OCI-LY1 (cell line): Measurements from ENCODE around the gene SSH2.

ENCODE experiments used
- H2AFZ ChIP-seq: fragments of 200-600 bp; sonication (generic), shearing (Covaris generic); 2 replicates; pipeline ENCODE4 v1.6.0; 2014; ENCODE audit warnings: antibody characterized with exemption, mild to moderate bottlenecking, low read length
- H3F3A ChIP-seq: fragments of 200-600 bp; sonication (generic), shearing (Covaris generic); 2 replicates; pipeline ENCODE4 v1.6.0; 2014; ENCODE audit warnings: mild to moderate bottlenecking, antibody characterized with exemption, low read length, moderate library complexity; ENCODE audit not compliant: insufficient read depth
- H3K27ac ChIP-seq: fragments of 200-600 bp; sonication (generic); 2 replicates; pipeline ENCODE4 v1.5.1; 2014; ENCODE audit warnings: low read length, mixed run types, mild to moderate bottlenecking, low read depth; ENCODE audit not compliant: poor library complexity, severe bottlenecking
- H3K27me3 ChIP-seq: fragments of 200-600 bp; sonication (generic); 2 replicates; pipeline ENCODE4 v1.6.0; 2014; ENCODE audit warnings: antibody characterized with exemption, mild to moderate bottlenecking, low read length, moderate library complexity; ENCODE audit not compliant: insufficient read depth
- H3K36me3 ChIP-seq: fragments of 200-600 bp; sonication (generic); 2 replicates; pipeline ENCODE4 v1.6.1; 2014; ENCODE audit warnings: mild to moderate bottlenecking, antibody characterized with exemption, low read length, moderate library complexity, mixed read lengths; ENCODE audit not compliant: insufficient read depth
- H3K4me1 ChIP-seq: fragments of 200-600 bp; sonication (generic); 2 replicates; pipeline ENCODE4 v1.5.1; 2014; ENCODE audit warnings: mild to moderate bottlenecking, low read length, moderate library complexity; ENCODE audit not compliant: insufficient read depth, severe bottlenecking
- H3K4me2 ChIP-seq: fragments of 200-600 bp; sonication (generic), shearing (Covaris generic); 2 replicates; pipeline ENCODE4 v1.6.1; 2014; ENCODE audit warnings: low read length
- H3K4me3 ChIP-seq: fragments of 200-600 bp; sonication (generic); 2 replicates; pipeline ENCODE4 v1.5.1; 2014; ENCODE audit warnings: low read length, low read depth, mild to moderate bottlenecking, mixed read lengths; ENCODE audit not compliant: poor library complexity, severe bottlenecking
- H3K79me2 ChIP-seq: fragments of 200-600 bp; shearing (Covaris generic); 2 replicates; pipeline ENCODE4 v1.6.1; 2016; ENCODE audit warnings: mixed run types, low read length, mixed read lengths; ENCODE audit not compliant: insufficient read depth
- H3K9ac ChIP-seq: fragments of 200-600 bp; sonication (generic), shearing (Covaris generic); 2 replicates; pipeline ENCODE4 v1.6.1; 2014; ENCODE audit warnings: mild to moderate bottlenecking, low read length, mixed read lengths
- H3K9me2 ChIP-seq: fragments of 200-600 bp; sonication (generic), shearing (Covaris generic); 2 replicates; pipeline ENCODE4 v1.6.1; 2014; ENCODE audit warnings: low read depth, mild to moderate bottlenecking, low read length, mixed read lengths
- H3K9me3 ChIP-seq: fragments of 200-600 bp; shearing (Covaris generic); 2 replicates; pipeline ENCODE4 v1.6.1; 2014; ENCODE audit warnings: low read length, mixed read lengths
- H4K20me1 ChIP-seq: fragments of 200-600 bp; sonication (generic), shearing (Covaris generic); 2 replicates; pipeline ENCODE4 v1.6.0; 2016; ENCODE audit warnings: mild to moderate bottlenecking, low read length; ENCODE audit not compliant: insufficient read depth
- EZH2 ChIP-seq: fragments of 200-600 bp; sonication (generic), shearing (Covaris generic); IDR thresholded peaks from 2 replicates; pipeline ENCODE4 v1.8.0; 2017; ENCODE audit warnings: borderline replicate concordance, mixed run types, mild to moderate bottlenecking, antibody characterized with exemption, low read length, moderate library complexity, mixed read lengths
- TF ChIP-seq, protein P1 (sequence below): fragments of 200-600 bp; sonication (generic), shearing (Covaris generic); IDR thresholded peaks from 2 replicates; pipeline ENCODE4 v1.5.1; 2017; ENCODE audit warnings: mild to moderate bottlenecking, antibody characterized with exemption, low read length, moderate library complexity, mixed read lengths

The SSH2 gene

DNA sequence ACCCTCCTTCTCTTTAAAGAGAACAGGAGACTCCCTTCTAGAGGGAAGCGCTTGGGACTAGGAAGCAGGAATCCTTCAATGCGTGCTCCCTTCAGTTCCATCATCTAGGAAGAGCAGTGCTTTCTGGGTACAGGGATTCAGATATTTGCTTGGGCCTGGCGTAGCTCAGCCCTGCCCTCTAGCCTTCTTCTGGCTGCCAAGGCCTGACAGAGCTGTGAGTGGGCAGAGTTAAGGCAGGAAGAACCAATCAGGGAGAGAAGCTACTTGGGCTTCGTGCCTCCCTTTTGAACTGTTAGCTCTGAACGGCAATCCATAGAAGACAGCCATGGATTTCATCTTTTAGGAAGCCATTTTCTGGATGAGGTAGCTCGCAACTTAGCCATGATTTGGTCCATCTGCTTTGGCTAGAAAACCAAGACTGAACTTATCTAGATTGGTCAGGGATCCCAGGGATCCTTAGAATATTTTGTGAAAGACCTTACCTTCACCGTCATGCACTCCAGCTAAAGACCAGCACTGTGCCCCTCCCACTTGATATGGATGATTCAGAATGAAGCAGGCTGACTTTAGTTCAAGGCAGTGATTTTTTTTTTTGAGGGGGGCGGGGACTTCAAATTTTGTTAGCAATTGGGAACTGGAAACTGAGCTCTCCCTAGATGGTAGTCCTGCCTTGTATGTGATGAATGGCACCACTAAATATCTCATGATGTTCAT, 304.8 kb downstream of the SSH2 start:
- Histone ChIP-seq H4K20me1 (no peaks in the 10 kb centered on the region), H3K27ac (no peak overlapping the region), H3K4me3 (no peak overlapping the region), H2AFZ (no peak overlapping the region), H3K4me2 (no peak overlapping the region), H3K9me2 (no peaks in the 10 kb centered on the region), H3K4me1 (peaks cover 17% of the 10 kb centered on the region), H3K9me3 (no peaks in the 10 kb centered on the region), H3K36me3 (peaks cover 30% of the 10 kb centered on the region), H3K79me2 (no peaks in the 10 kb centered on the region), H3K27me3 (peaks cover 5% of the 10 kb centered on the region; the same call in 1 of the 2 replicates), H3K9ac (no peak overlapping the region), H3F3A (no peaks in the 10 kb centered on the region)
- TF ChIP-seq, protein P1, sequence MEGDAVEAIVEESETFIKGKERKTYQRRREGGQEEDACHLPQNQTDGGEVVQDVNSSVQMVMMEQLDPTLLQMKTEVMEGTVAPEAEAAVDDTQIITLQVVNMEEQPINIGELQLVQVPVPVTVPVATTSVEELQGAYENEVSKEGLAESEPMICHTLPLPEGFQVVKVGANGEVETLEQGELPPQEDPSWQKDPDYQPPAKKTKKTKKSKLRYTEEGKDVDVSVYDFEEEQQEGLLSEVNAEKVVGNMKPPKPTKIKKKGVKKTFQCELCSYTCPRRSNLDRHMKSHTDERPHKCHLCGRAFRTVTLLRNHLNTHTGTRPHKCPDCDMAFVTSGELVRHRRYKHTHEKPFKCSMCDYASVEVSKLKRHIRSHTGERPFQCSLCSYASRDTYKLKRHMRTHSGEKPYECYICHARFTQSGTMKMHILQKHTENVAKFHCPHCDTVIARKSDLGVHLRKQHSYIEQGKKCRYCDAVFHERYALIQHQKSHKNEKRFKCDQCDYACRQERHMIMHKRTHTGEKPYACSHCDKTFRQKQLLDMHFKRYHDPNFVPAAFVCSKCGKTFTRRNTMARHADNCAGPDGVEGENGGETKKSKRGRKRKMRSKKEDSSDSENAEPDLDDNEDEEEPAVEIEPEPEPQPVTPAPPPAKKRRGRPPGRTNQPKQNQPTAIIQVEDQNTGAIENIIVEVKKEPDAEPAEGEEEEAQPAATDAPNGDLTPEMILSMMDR, result no peak; the same call in 1 of the 2 replicates
- no peak for TF ChIP-seq EZH2

DNA sequence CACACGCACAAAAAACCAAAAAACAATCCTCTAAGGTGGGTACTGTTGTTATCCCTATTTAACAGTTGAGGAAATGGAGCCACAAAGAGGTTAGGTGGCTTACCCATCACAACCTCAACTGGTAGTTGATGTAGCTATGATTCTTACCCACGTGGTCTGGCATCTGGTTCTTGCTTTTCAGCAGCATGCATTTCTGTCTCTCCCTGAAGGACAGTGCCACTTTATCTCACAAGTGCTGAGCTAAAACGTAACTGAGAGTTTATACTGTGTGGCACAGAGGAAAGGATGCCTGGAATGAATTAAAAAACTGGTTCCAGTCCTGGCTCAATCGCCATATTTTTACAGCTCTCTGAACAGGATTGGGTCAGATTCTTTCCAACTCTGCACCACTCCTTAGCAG, 305.4 kb downstream of the SSH2 start:
- no peak overlapping the region for H3K4me2 ChIP-seq
- no peaks in the 10 kb centered on the region for H4K20me1 ChIP-seq
- H3K9me2 ChIP-seq, result no peaks in the 10 kb centered on the region
- H2AFZ ChIP-seq, result no peak overlapping the region
- H3K9ac ChIP-seq, result no peak overlapping the region
- H3F3A ChIP-seq, result no peaks in the 10 kb centered on the region
- no peak overlapping the region for H3K27ac ChIP-seq
- no peak overlapping the region for H3K4me3 ChIP-seq
- TF ChIP-seq, protein P1, result no peak
- no peaks in the 10 kb centered on the region for H3K9me3 ChIP-seq
- no peaks in the 10 kb centered on the region for H3K79me2 ChIP-seq
- H3K4me1 ChIP-seq, result peaks cover 17% of the 10 kb centered on the region
- peaks cover 24% of the 10 kb centered on the region for H3K36me3 ChIP-seq
- peaks cover 5% of the 10 kb centered on the region; the same call in 1 of the 2 replicates for H3K27me3 ChIP-seq

DNA sequence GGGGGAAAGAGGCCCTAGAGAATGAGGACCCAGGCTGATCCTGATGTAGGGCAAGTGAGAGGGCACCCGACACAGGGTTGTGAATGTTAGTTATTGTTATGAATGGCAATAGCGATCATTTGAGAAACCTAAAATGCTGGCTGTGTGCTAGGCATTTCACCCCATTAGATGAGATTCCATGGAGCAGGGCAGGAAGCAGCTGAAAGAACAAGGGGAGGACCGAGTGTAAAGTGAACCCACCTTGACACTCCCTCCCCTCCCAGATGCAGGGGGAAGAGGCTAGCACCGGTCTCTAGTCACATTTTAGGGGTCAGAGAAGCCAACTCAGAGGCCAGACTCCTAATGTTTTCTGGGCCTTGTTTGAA, 306.8 kb downstream of the SSH2 start:
- TF ChIP-seq, protein P1, result no peak
- no peak for TF ChIP-seq EZH2
- Histone ChIP-seq H3K27me3 (peaks cover 5% of the 10 kb centered on the region; the same call in 1 of the 2 replicates), H4K20me1 (no peaks in the 10 kb centered on the region), H3K9me3 (no peaks in the 10 kb centered on the region), H3K4me1 (peaks cover 20% of the 10 kb centered on the region), H3F3A (no peaks in the 10 kb centered on the region), H3K9ac (peak overlapping the region; percentile 64), H3K9me2 (no peaks in the 10 kb centered on the region), H3K79me2 (no peaks in the 10 kb centered on the region), H2AFZ (no peak overlapping the region), H3K27ac (no peak overlapping the region), H3K36me3 (peaks cover 11% of the 10 kb centered on the region), H3K4me3 (peak overlapping the region; percentile 71), H3K4me2 (peak overlapping the region; percentile 94)
